B cell (primary cell): ENCODE results near the gene SPATA3. TPM values are rescaled to one million over a fixed set of nuclear protein-coding genes. Genes with fewer than 3 reads are reported as not detected.
"Not testable (repeated sequence)": the region's sequence is repeated elsewhere in the genome, so short reads cannot be mapped to it uniquely, and the experiment has no call there.

Experiments used
- ATAC-seq: fragments of 200-7000 bp; cut with Tn5 transposase; one replicate; pipeline ENCODE4 v1.10.0; 2021; ENCODE audit warnings: low read depth, mild to moderate bottlenecking, moderate number of reproducible peaks, moderate library complexity
- CTCF ChIA-PET: fragments of 350-600 bp; sonication (Branson Sonifier 250); formaldehyde crosslinking; loops from one replicate; lab custom pipeline; 2021; ENCODE audit warnings: antibody characterized with exemption, inconsistent platforms; lab: Charles Lee
- POLR2A ChIA-PET: fragments of 350-600 bp; sonication (Branson Sonifier 250); formaldehyde crosslinking; loops from one replicate; lab custom pipeline; 2021; ENCODE audit warnings: antibody characterized with exemption; lab: Charles Lee
- DNase-seq: peaks from one replicate; pipeline ENCODE4 v3.0.0; 2013
- H2AFZ ChIP-seq: 2 replicates; pipeline ENCODE4 v1.6.1; 2012; ENCODE audit warnings: mild to moderate bottlenecking, low read depth, low read length; ENCODE audit not compliant: insufficient read depth, poor library complexity, severe bottlenecking
- H3K27ac ChIP-seq, 2 donors: 1 replicate in 1 of 2; 2 replicates in 1 of 2; pipeline ENCODE4 v1.5.1; 2012 to 2013; ENCODE audit warnings: low read length in 2 of 2, mild to moderate bottlenecking in 2 of 2, moderate library complexity in 1 of 2
- H3K27me3 ChIP-seq, 4 experiments: fragments of 200-600 bp in 1 of 4; sonication (generic) in 1 of 4; replicated peaks in 1 of 4; 1 replicate in 2 of 4; 2 replicates in 2 of 4; pipeline versions ENCODE4 v1.6.1 to v1.7.0; 2013 to 2016; ENCODE audit warnings: low read length in 3 of 4, mild to moderate bottlenecking in 2 of 4, mixed read lengths in 1 of 4, moderate library complexity in 1 of 4; ENCODE audit not compliant: insufficient read depth in 4 of 4, control insufficient read depth in 3 of 4; ENCODE audit errors: control extremely low read depth in 1 of 4
- H3K36me3 ChIP-seq, 2 experiments: replicated peaks in 1 of 2; 1 replicate in 1 of 2; 2 replicates in 1 of 2; pipeline versions ENCODE4 v1.6.1 to v1.7.1; 2013; ENCODE audit warnings: low read length in 1 of 2; ENCODE audit not compliant: insufficient read depth in 2 of 2, control insufficient read depth in 1 of 2; ENCODE audit errors: control extremely low read depth in 1 of 2, extremely low read depth in 1 of 2
- H3K4me1 ChIP-seq, 2 donors: fragments of 200-600 bp in 1 of 2; sonication (generic) in 1 of 2; 1 replicate in 1 of 2; 2 replicates in 1 of 2; pipeline versions ENCODE4 v1.5.1 to v1.6.1; 2013 to 2017; ENCODE audit warnings: low read length in 2 of 2; ENCODE audit not compliant: control insufficient read depth in 2 of 2, insufficient read depth in 2 of 2
- H3K4me2 ChIP-seq: replicated peaks from 2 replicates; pipeline ENCODE3; 2012; ENCODE audit warnings: mild to moderate bottlenecking, low read depth, low read length; ENCODE audit not compliant: poor library complexity, severe bottlenecking
- H3K4me3 ChIP-seq, 5 experiments: fragments of 200-600 bp in 1 of 5; sonication (generic) in 1 of 5; 1 replicate in 3 of 5; 2 replicates in 2 of 5; pipeline versions ENCODE4 v1.5.1 to v1.7.0; 2011 to 2016; ENCODE audit warnings: low read length in 4 of 5, mild to moderate bottlenecking in 4 of 5, low read depth in 2 of 5, control low read depth in 1 of 5, moderate library complexity in 1 of 5; ENCODE audit not compliant: insufficient read depth in 1 of 5; ENCODE audit errors: control extremely low read depth in 1 of 5, extremely low read depth in 1 of 5
- H3K79me2 ChIP-seq: fragments of 200-600 bp; sonication (generic); one replicate; pipeline ENCODE4 v1.6.0; 2016; ENCODE audit warnings: low read length; ENCODE audit not compliant: control insufficient read depth, insufficient read depth
- H3K9ac ChIP-seq: fragments of 200-600 bp; sonication (generic); 2 replicates; pipeline ENCODE4 v1.6.1; 2017; ENCODE audit warnings: mild to moderate bottlenecking, low read length, moderate library complexity
- H3K9me3 ChIP-seq, 3 donors: one replicate each; pipeline versions ENCODE4 v1.6.1 to v1.7.1; 2013; ENCODE audit warnings: low read length in 2 of 3; ENCODE audit not compliant: control insufficient read depth in 2 of 3, insufficient read depth in 1 of 3; ENCODE audit errors: control extremely low read depth in 1 of 3
- H4K20me1 ChIP-seq: 2 replicates; pipeline ENCODE4 v1.6.0; 2012; ENCODE audit warnings: mild to moderate bottlenecking, low read length; ENCODE audit not compliant: insufficient read depth, control insufficient read depth, poor library complexity, severe bottlenecking
- H3K27ac Mint-ChIP-seq: one replicate; pipeline ENCODE4 v1.8.0; 2021; ENCODE audit warnings: mixed read lengths
- H3K27me3 Mint-ChIP-seq: one replicate; pipeline ENCODE4 v1.8.0; 2021; ENCODE audit warnings: mixed read lengths
- H3K4me1 Mint-ChIP-seq: one replicate; pipeline ENCODE4 v1.8.0; 2021; ENCODE audit warnings: mixed read lengths
- H3K4me3 Mint-ChIP-seq: one replicate; pipeline ENCODE4 v1.8.0; 2021; ENCODE audit warnings: mixed read lengths
- H3K9me3 Mint-ChIP-seq: one replicate; pipeline ENCODE4 v1.8.0; 2022; ENCODE audit warnings: mixed read lengths; ENCODE audit not compliant: insufficient read depth
- CTCF ChIP-seq: fragments of 200-600 bp; IDR thresholded peaks from one replicate; pipeline ENCODE4 v1.8.0; 2022; ENCODE audit warnings: antibody characterized with exemption, mild to moderate bottlenecking
- WGBS: methylation state at CpG from one replicate; pipeline ENCODE4 v1.1.5; 2013; ENCODE audit warnings: missing lambda C conversion rate; ENCODE audit not compliant: insufficient coverage; 5-methylcytosine and 5-hydroxymethylcytosine counted together
- intact Hi-C: fragments of 100-400 bp; cut with micrococcal nuclease; formaldehyde crosslinking; loops from one replicate; pipeline ENCODE4 v1.10.0; 2022
- polyA plus RNA-seq: library from polyadenylated mRNA; depleted of rRNA; stranded (reverse); fragments of >200 nt; gene quantifications from 2 replicates; pipeline ENCODE4 v1.2.3, GENCODE V29; 2012
- total RNA-seq, 2 donors: library from RNA; stranded (reverse); fragments of 120-200 nt in 1 of 2; gene quantifications; 1 replicate in 1 of 2; 2 replicates in 1 of 2; pipeline versions ENCODE4 v1.2.3 to v1.2.4, GENCODE V29; 2013 to 2022

The SPATA3 gene
- total and polyA plus RNA-seq, 2 donors (not counting 1 experiment from before 2014, with no cell fraction given), result not detected

GRCh38 chr2:231003186-231003585 is 7.3 kb downstream of the SPATA3 start:
- Mint-ChIP-seq H3K4me1 (no peaks in the 10 kb centered on the region), H3K4me3 (no peak overlapping the region), H3K27me3 (peaks cover 46% of the 10 kb centered on the region), H3K27ac (no peak overlapping the region), H3K9me3 (peaks cover 6% of the 10 kb centered on the region)
- no peak overlapping the region for H3K9ac ChIP-seq
- DNase-seq (no peak), ATAC-seq (no peak)
- H2AFZ ChIP-seq, result no peak overlapping the region
- H3K4me3 ChIP-seq, result no peak overlapping the region
- H3K36me3 ChIP-seq, result no peaks in the 10 kb centered on the region
- intact Hi-C loops, result no loop called here
- no peaks in the 10 kb centered on the region for H3K4me1 ChIP-seq
- H4K20me1 ChIP-seq, result no peaks in the 10 kb centered on the region
- WGBS, result 88% methylated on average over 2 of the region's 2 CpGs
- H3K27ac ChIP-seq, result no peak overlapping the region
- no peaks in the 10 kb centered on the region for H3K79me2 ChIP-seq
- ChIA-PET CTCF (no interaction called here), POLR2A (no interaction called here)
- TF ChIP-seq CTCF, result no peak
- H3K4me2 ChIP-seq, result no peak overlapping the region
- peaks cover 0 to 19% (median 0%) of the 10 kb centered on the region in 3 donors for H3K9me3 ChIP-seq
- peaks cover 0 to 40% (median 10%) of the 10 kb centered on the region in 4 experiments for H3K27me3 ChIP-seq

- H3K4me1 ChIP-seq, POLR2A ChIA-PET, ATAC-seq, intact Hi-C loops, H3K36me3 ChIP-seq, H4K20me1 ChIP-seq, H3K4me3 ChIP-seq, H3K9ac ChIP-seq, H3K9me3 Mint-ChIP-seq, H2AFZ ChIP-seq, H3K4me3 Mint-ChIP-seq, DNase-seq, H3K4me2 ChIP-seq, CTCF ChIA-PET, H3K27ac Mint-ChIP-seq, H3K27ac ChIP-seq, H3K4me1 Mint-ChIP-seq, H3K79me2 ChIP-seq: not testable (repeated sequence)
- Histone ChIP-seq H3K27me3 (peaks cover 0 to 29% (median 4%) of the 10 kb centered on the region in 4 experiments), H3K9me3 (peaks cover 0 to 19% (median 0%) of the 10 kb centered on the region in 3 donors)
- H3K27me3 Mint-ChIP-seq, result peaks cover 33% of the 10 kb centered on the region
These were observed 9.0 kb downstream of the SPATA3 start for GRCh38 chr2:231004930-231005329.
